ENCODE measurements around the gene AK9.
"Not testable (repeated sequence)": the region's sequence is repeated elsewhere in the genome, so short reads cannot be mapped to it uniquely, and the experiment has no call there.

The AK9 gene

DNA sequence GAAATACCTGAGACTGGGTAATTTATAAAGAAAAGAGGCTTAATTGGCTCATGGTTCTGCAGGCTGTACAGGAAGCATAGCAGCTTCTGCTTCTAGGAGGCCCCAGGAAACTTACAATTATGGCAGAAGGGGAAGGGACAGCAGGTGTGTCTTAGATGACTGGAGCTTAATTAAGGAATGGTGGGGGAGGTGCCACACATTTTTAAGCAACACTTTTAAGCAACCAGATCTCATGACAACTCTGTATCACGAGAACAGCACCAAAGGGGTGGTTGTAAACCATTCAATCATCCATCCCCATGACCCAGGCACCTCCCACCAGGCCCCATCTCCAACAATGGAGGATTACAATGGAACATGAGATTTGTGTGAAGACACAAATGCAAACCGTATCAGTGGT, 27.0 kb upstream of the AK9 start:
- no peak for DNase-seq (ENCODE audit: low read depth, low spot score)
- CTCF ChIA-PET, result interaction anchor here (8.2 to 16.7 kb wide), 2 partner anchors 13 to 323 kb away, joined by 51 to 206 read pairs; no protein-coding TSS in a partner anchor
- no peak overlapping the region for H3K4me3 ChIP-seq (ENCODE audit: low read depth, low read length)
- POLR2A ChIA-PET, result no interaction called here
- TF ChIP-seq, protein P1, sequence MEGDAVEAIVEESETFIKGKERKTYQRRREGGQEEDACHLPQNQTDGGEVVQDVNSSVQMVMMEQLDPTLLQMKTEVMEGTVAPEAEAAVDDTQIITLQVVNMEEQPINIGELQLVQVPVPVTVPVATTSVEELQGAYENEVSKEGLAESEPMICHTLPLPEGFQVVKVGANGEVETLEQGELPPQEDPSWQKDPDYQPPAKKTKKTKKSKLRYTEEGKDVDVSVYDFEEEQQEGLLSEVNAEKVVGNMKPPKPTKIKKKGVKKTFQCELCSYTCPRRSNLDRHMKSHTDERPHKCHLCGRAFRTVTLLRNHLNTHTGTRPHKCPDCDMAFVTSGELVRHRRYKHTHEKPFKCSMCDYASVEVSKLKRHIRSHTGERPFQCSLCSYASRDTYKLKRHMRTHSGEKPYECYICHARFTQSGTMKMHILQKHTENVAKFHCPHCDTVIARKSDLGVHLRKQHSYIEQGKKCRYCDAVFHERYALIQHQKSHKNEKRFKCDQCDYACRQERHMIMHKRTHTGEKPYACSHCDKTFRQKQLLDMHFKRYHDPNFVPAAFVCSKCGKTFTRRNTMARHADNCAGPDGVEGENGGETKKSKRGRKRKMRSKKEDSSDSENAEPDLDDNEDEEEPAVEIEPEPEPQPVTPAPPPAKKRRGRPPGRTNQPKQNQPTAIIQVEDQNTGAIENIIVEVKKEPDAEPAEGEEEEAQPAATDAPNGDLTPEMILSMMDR (IDR thresholded peaks at IDR 0.05; ENCODE audit: insufficient read depth, low read length, missing control alignments), result no peak

DNA sequence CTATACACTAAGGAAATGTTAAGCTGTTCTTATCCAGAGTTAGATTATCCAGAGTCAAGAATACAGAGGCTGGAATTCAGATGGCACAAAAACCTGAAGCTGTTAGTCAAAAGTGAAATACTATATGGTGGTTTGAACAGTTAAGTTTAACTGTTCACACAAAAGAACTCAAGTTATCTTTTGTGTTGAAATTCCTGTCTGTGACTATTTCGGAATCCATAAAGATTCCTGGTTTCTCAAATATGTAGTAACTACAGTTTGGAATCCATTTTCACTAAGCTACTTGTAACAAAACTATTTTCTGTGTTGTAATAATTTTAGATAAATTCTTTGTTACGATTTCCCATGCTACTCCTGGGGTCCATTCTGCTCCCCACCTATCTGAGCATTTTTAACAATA, 24.6 kb upstream of the AK9 start:
- ChIA-PET CTCF (interaction anchor here (0.7 to 16.7 kb wide), 4 partner anchors 11 to 325 kb away, joined by 3 to 206 read pairs (median 30); no protein-coding TSS in a partner anchor), POLR2A (no interaction called here)
- no peak for DNase-seq (ENCODE audit: low read depth, low spot score)
- no peak overlapping the region for H3K4me3 ChIP-seq (ENCODE audit: low read depth, low read length)
- TF ChIP-seq, protein P1 (IDR thresholded peaks at IDR 0.05; ENCODE audit: insufficient read depth, low read length, missing control alignments), result no peak

DNA sequence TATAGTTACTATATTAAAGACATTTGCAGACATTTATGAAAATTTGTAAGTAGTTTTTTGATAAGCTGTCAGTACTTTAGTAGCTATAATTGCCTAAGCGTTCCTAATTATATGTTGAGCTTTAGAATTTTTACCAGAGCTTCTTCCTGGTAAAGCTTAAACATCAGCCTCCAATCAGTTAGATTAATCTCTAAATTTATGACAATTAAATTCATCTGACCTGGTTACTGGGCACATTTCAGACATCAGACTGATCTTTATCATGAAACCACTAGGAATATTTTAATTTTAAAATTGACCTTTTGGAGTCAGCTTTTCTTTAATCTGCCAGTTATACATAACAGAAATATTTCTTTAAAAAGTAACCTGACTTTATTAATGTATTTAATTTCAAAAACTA, 23.6 kb upstream of the AK9 start:
- ChIA-PET POLR2A (no interaction called here), CTCF (interaction anchor here (0.9 to 16.7 kb wide), 4 partner anchors 10 to 339 kb away, joined by 5 to 206 read pairs (median 30); no protein-coding TSS in a partner anchor)
- H3K4me3 ChIP-seq (ENCODE audit: low read depth, low read length), result no peak overlapping the region
- TF ChIP-seq, protein P1 (IDR thresholded peaks at IDR 0.05; ENCODE audit: insufficient read depth, low read length, missing control alignments), result no peak
- DNase-seq (ENCODE audit: low read depth, low spot score), result no peak

DNA sequence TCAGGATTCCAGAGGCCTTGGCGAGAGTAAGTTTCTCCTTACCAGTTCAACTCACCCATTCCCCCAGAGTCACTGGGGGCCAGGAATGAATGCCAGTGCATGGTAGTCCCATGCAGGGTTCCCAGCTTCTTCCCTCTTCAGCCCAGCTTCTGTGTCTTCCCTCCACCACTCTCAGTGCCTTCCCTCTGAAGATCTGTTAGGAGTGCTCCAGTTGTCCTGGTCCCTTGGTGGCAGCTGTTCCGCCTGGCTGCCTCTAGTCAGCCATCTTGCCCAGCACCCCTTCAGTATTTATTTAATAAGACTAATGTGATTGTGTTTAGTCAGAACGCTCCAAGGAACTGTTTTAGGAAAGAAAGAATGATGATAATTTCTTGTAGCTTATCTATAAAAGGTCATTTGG, 23.2 kb upstream of the AK9 start:
- no peak for DNase-seq (ENCODE audit: low read depth, low spot score)
- TF ChIP-seq, protein P1 (IDR thresholded peaks at IDR 0.05; ENCODE audit: insufficient read depth, low read length, missing control alignments), result no peak
- H3K4me3 ChIP-seq (ENCODE audit: low read depth, low read length), result no peak overlapping the region
- ChIA-PET CTCF (interaction anchor here (0.9 to 16.7 kb wide), 4 partner anchors 9 to 339 kb away, joined by 5 to 206 read pairs (median 30); no protein-coding TSS in a partner anchor), POLR2A (no interaction called here)

DNA sequence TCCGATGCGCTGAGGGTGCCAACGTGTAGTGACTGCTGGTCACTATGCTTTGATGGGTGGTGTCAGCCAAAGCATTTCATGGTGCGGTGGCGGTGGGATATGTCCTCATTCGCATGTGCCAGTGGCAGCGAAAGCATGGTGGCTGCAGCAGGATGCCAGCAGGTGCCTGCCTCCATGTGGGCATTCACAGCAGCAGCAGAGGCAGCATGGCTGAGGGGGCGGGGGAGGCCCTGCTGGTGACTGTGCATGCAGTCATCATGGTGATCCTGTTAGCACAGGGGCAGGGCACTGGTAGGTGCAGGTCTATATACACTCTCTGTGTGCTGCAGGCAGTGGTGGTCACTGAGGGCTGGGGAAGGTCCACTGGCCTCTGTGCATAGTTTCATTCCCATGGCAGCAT, 22.1 kb upstream of the AK9 start:
- TF ChIP-seq, protein P1 (IDR thresholded peaks at IDR 0.05; ENCODE audit: insufficient read depth, low read length, missing control alignments), result no peak
- ChIA-PET POLR2A (no interaction called here), CTCF (interaction anchor here (1.2 to 16.7 kb wide), 2 partner anchors 23 to 327 kb away, joined by 3 to 206 read pairs; no protein-coding TSS in a partner anchor)
- H3K4me3 ChIP-seq (ENCODE audit: low read depth, low read length), result no peak overlapping the region
- no peak for DNase-seq (ENCODE audit: low read depth, low spot score)

DNA sequence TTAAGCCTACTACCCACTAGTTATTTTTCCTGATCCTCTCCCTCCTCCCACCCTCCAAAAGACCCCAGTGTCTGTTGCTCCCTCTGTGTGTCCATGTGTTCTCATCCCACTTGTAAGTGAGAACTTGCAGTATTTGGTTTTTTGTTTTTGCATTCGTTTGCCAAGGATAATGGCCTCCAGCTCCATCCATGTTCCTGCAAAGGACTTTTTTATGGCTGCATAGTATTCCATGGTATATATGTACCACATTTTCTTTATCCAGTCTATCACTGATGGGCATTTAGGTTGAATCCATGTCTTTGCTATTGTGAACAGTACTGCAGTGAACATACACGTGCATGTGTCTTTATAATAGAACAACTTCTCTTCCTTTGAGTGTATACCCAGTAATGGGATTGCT, 17.1 kb upstream of the AK9 start:
- CTCF ChIA-PET, result interaction anchor here (1.2 to 16.7 kb wide), 2 partner anchors 17 to 332 kb away, joined by 4 to 206 read pairs; partner anchors contain the start of genes AK9 and FIG4
- DNase-seq (ENCODE audit: low read depth, low spot score); POLR2A ChIA-PET; H3K4me3 ChIP-seq (ENCODE audit: low read depth, low read length): not testable (repeated sequence)

DNA sequence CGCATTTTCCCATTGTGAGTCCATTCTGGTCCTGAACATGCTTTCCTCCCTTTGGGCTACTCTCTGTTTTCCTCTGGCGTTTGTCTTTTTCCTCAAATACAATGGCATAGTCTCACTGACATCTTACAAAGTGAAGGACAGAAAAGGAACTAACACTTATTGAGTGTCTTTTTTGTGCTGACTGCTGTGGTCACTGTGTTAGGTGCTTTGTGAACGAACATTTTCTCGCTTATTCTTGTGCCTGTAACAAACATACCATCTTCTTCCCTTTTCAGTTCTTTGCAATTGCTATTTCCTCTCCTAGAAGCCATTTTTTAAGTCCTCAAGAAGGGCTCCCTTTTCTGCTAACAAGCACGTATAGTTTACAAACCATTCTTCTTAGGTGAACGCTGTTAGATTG, 15.5 kb upstream of the AK9 start:
- ChIA-PET CTCF (interaction anchor here (0.7 to 17.1 kb wide), 6 partner anchors 11 to 683 kb away, joined by 3 to 551 read pairs (median 21); no protein-coding TSS in a partner anchor), POLR2A (no interaction called here)
- no peak overlapping the region for H3K4me3 ChIP-seq (ENCODE audit: low read depth, low read length)
- no peak for DNase-seq (ENCODE audit: low read depth, low spot score)
- TF ChIP-seq, protein P1 (IDR thresholded peaks at IDR 0.05; ENCODE audit: insufficient read depth, low read length, missing control alignments), result no peak
